Small intestine (tissue), 7 donors: ENCODE results near the gene BLOC1S4. TPM values are rescaled to one million over a fixed set of nuclear protein-coding genes. Genes with fewer than 3 reads are reported as not detected.
A peak's percentile ranks its signal among the peaks of the same experiment; 100 is the strongest.

ENCODE experiments used
- DNase-seq, 2 donors: peaks; one replicate each; pipeline versions ENCODE4 v3.0.0 to v3.0.0-alpha.2; 2013
- FAIRE-seq: peaks from 2 replicates; lab custom pipeline; 2012; peaks lifted over from hg19 to GRCh38; lab: Jason Lieb, UNC
- H3K27ac ChIP-seq, 3 donors: one replicate each; pipeline ENCODE4 v1.5.1; 2013; ENCODE audit warnings: low read length in 2 of 3, mild to moderate bottlenecking in 2 of 3, control low read depth in 1 of 3, inconsistent platforms in 1 of 3, low read depth in 1 of 3, moderate library complexity in 1 of 3
- H3K27me3 ChIP-seq, 3 donors: one replicate each; pipeline ENCODE4 v1.6.1; 2013; ENCODE audit warnings: low read length in 3 of 3, inconsistent platforms in 1 of 3; ENCODE audit not compliant: control insufficient read depth in 3 of 3, insufficient read depth in 3 of 3
- H3K36me3 ChIP-seq, 3 donors: one replicate each; pipeline ENCODE4 v1.6.1; 2013; ENCODE audit warnings: low read length in 3 of 3, inconsistent platforms in 1 of 3, low read depth in 1 of 3, mild to moderate bottlenecking in 1 of 3, moderate library complexity in 1 of 3; ENCODE audit not compliant: control insufficient read depth in 3 of 3, insufficient read depth in 2 of 3
- H3K4me1 ChIP-seq, 3 donors: one replicate each; pipeline ENCODE4 v1.6.1; 2013; ENCODE audit warnings: low read length in 2 of 3, inconsistent platforms in 1 of 3, low read depth in 1 of 3, mild to moderate bottlenecking in 1 of 3, moderate library complexity in 1 of 3; ENCODE audit not compliant: control insufficient read depth in 3 of 3, insufficient read depth in 2 of 3
- H3K4me3 ChIP-seq, 3 donors: one replicate each; pipeline ENCODE4 v1.5.1; 2013; ENCODE audit warnings: low read length in 3 of 3, control low read depth in 1 of 3, inconsistent platforms in 1 of 3, low read depth in 1 of 3, mild to moderate bottlenecking in 1 of 3, moderate library complexity in 1 of 3
- H3K9me3 ChIP-seq, 2 donors: one replicate each; pipeline ENCODE4 v1.6.1; 2013; ENCODE audit warnings: low read depth in 1 of 2, low read length in 1 of 2; ENCODE audit not compliant: control insufficient read depth in 2 of 2, insufficient read depth in 1 of 2
- WGBS, 3 donors: extraction: QIAGEN DNeasy Blood & Tissue Kit; methylation state at CpG; one replicate each; pipeline ENCODE4 v1.1.7; 2013; 5-methylcytosine and 5-hydroxymethylcytosine counted together
- polyA plus RNA-seq, 4 donors: library from polyadenylated mRNA; stranded (reverse) in 3 of 4; unstranded in 1 of 4; fragments of 200-250 nt in 3 of 4; fragments of 120-200 nt in 1 of 4; gene quantifications; one replicate each; pipeline versions ENCODE4 v1.2.1 to v1.2.3, GENCODE V29; 2013
- donor health status: healthy with polysubstance abuse.
- donor health status: control.
- donor health status: control.
- donor health status: Bipolar disorder and iron deficiency.
- donor health status: healthy.

Gene BLOC1S4
- polyA plus RNA-seq, 4 donors: 13.1 to 19.5 (median 16.7) TPM

- Histone ChIP-seq H3K9me3 (peaks cover 0 to 11% of the 10 kb centered on the region in 2 donors), H3K27ac (no peak overlapping the region), H3K4me1 (peaks cover 5 to 16% (median 14%) of the 10 kb centered on the region in 3 donors), H3K4me3 (no peak overlapping the region), H3K27me3 (no peaks in the 10 kb centered on the region), H3K36me3 (peaks cover 5 to 23% (median 8%) of the 10 kb centered on the region in 3 donors)
- DNase-seq: no peak
- WGBS, 3 donors: 68 to 81% (median 74%) methylated on average over 3 of the region's 3 CpGs
- no peak for FAIRE-seq
Measured at GRCh38 chr4:6703786-6704185, 12.2 kb upstream of the BLOC1S4 start.

GRCh38 chr4:6705646-6706045, 10.3 kb upstream of the BLOC1S4 start:
- Histone ChIP-seq H3K27ac (no peak overlapping the region), H3K4me3 (no peak overlapping the region), H3K27me3 (no peaks in the 10 kb centered on the region), H3K4me1 (peaks cover 10 to 16% (median 14%) of the 10 kb centered on the region in 3 donors), H3K9me3 (peaks cover 0 to 11% of the 10 kb centered on the region in 2 donors), H3K36me3 (peaks cover 3 to 22% (median 8%) of the 10 kb centered on the region in 3 donors)
- 93 to 98% (median 96%) methylated on average over 2 of the region's 2 CpGs for WGBS, 3 donors
- DNase-seq (no peak), FAIRE-seq (no peak)

- WGBS, 3 donors: 86 to 90% (median 87%) methylated on average over 5 of the region's 5 CpGs
- Histone ChIP-seq H3K27ac (no peak overlapping the region), H3K36me3 (peaks cover 3 to 21% (median 8%) of the 10 kb centered on the region in 3 donors), H3K4me1 (peaks cover 10 to 16% (median 14%) of the 10 kb centered on the region in 3 donors), H3K4me3 (no peak overlapping the region), H3K27me3 (no peaks in the 10 kb centered on the region), H3K9me3 (peaks cover 0 to 11% of the 10 kb centered on the region in 2 donors)
- FAIRE-seq: no peak
- DNase-seq: no peak
Measured at GRCh38 chr4:6706173-6706572, 9.8 kb upstream of the BLOC1S4 start.

- WGBS, 3 donors: 0% methylated on average over 72 of the region's 72 CpGs
- peak within 1 kb of the TSS; percentile 61 to 92 (median 87) for H3K4me3 ChIP-seq
- H3K4me1 ChIP-seq: peaks cover 10 to 16% (median 14%) of the 10 kb centered on the region in 3 donors
- peak within 1 kb of the TSS; percentile 77 to 93 (median 82) for H3K27ac ChIP-seq
- no peak for FAIRE-seq
- no peaks in the 10 kb centered on the region for H3K27me3 ChIP-seq
- H3K9me3 ChIP-seq: no peaks in the 10 kb centered on the region
- DNase-seq: peak; percentile 97 to 98
- peaks cover 3 to 8% (median 6%) of the 10 kb centered on the region in 3 donors for H3K36me3 ChIP-seq
Measured at GRCh38 chr4:6709230-6710114, 6.5 kb upstream of the BLOC1S4 start, which contains the start of gene MRFAP1L1. TSS of gene MRFAP1L1 (minus strand) at chr4:6709865. CDS start at chr4:6709629, 236 bp downstream.

GRCh38 chr4:6710282-6710681, 5.7 kb upstream of the BLOC1S4 start:
- Histone ChIP-seq H3K4me3 (peak overlapping the region in 2 of 3 donors; percentile 87 to 92), H3K27me3 (no peaks in the 10 kb centered on the region), H3K9me3 (no peaks in the 10 kb centered on the region), H3K36me3 (peaks cover 3 to 8% (median 6%) of the 10 kb centered on the region in 3 donors), H3K4me1 (peaks cover 10 to 16% (median 14%) of the 10 kb centered on the region in 3 donors), H3K27ac (peak overlapping the region; percentile 13 to 93 (median 70))
- no peak for FAIRE-seq
- peak in 1 of 2 donors; percentile 17 for DNase-seq
- WGBS, 3 donors: 6 to 16% (median 11%) methylated on average over 6 of the region's 6 CpGs

- WGBS, 3 donors: 68 to 83% (median 78%) methylated on average over 2 of the region's 2 CpGs
- no peak for FAIRE-seq
Measured at GRCh38 chr4:6710996-6711395, 5.0 kb upstream of the BLOC1S4 start.

GRCh38 chr4:6714954-6715353, 1.0 kb upstream of the BLOC1S4 start:
- peaks cover 0 to 6% (median 0%) of the 10 kb centered on the region in 3 donors for H3K36me3 ChIP-seq
- H3K4me1 ChIP-seq: peaks cover 0 to 11% (median 2%) of the 10 kb centered on the region in 3 donors
- FAIRE-seq: no peak
- no peak overlapping the region for H3K27ac ChIP-seq
- DNase-seq: no peak
- no peaks in the 10 kb centered on the region for H3K9me3 ChIP-seq
- no peak overlapping the region for H3K4me3 ChIP-seq
- WGBS, 3 donors: 69 to 86% (median 82%) methylated on average over 1 of the region's 1 CpG
- H3K27me3 ChIP-seq: no peaks in the 10 kb centered on the region

More at GRCh38 chr4:6710996-6711395, 5.0 kb upstream of the BLOC1S4 start:
- H3K27me3 ChIP-seq: no peaks in the 10 kb centered on the region
- DNase-seq: no peak
- peaks cover 3 to 8% (median 6%) of the 10 kb centered on the region in 3 donors for H3K36me3 ChIP-seq
- no peak overlapping the region for H3K4me3 ChIP-seq
- H3K9me3 ChIP-seq: no peaks in the 10 kb centered on the region
- peaks cover 10 to 16% (median 13%) of the 10 kb centered on the region in 3 donors for H3K4me1 ChIP-seq
- no peak overlapping the region for H3K27ac ChIP-seq

- H3K36me3 ChIP-seq: peaks cover 0 to 6% (median 0%) of the 10 kb centered on the region in 3 donors
- peak in 1 of 2 donors; percentile 19 for DNase-seq
- WGBS, 3 donors: 3 to 10% (median 6%) methylated on average over 9 of the region's 9 CpGs
- H3K27me3 ChIP-seq: no peaks in the 10 kb centered on the region
- peak overlapping the region; percentile 9 to 94 (median 80) for H3K27ac ChIP-seq
- peaks cover 0 to 12% (median 2%) of the 10 kb centered on the region in 3 donors for H3K4me1 ChIP-seq
- FAIRE-seq: no peak
- peak overlapping the region in 2 of 3 donors; percentile 72 to 87 for H3K4me3 ChIP-seq
- H3K9me3 ChIP-seq: no peaks in the 10 kb centered on the region
Measured at GRCh38 chr4:6715704-6716017, 313 bp upstream of the BLOC1S4 start.
